Left lung (tissue), 10 donors: ENCODE data around the gene TMEM117. TPM values are rescaled to one million over a fixed set of nuclear protein-coding genes. Genes with fewer than 3 reads are reported as not detected.

Experiments used
- ATAC-seq: fragments of 200-7000 bp; cut with Tn5 transposase; one replicate; pipeline ENCODE4 v1.9.1; 2020; ENCODE audit warnings: moderate library complexity
- DNase-seq, 4 donors: peaks; one replicate each; pipeline ENCODE4 v3.0.0-alpha.2; 2013 to 2020
- H3K27ac ChIP-seq, 2 donors: fragments of 200-600 bp; sonication (generic) in 1 of 2; one replicate each; pipeline versions ENCODE4 v1.5.0 to v1.8.0; 2020 to 2021
- H3K27me3 ChIP-seq, 2 donors: fragments of 200-600 bp; sonication (generic) in 1 of 2; one replicate each; pipeline versions ENCODE4 v1.5.0 to v1.8.0; 2020 to 2021
- H3K36me3 ChIP-seq, 2 donors: fragments of 200-600 bp; sonication (generic) in 1 of 2; one replicate each; pipeline versions ENCODE4 v1.5.0 to v1.8.0; 2020 to 2021
- H3K4me1 ChIP-seq, 2 donors: fragments of 200-600 bp; one replicate each; pipeline ENCODE4 v1.8.0; 2021
- H3K4me3 ChIP-seq, 2 donors: fragments of 200-600 bp; sonication (generic) in 1 of 2; one replicate each; pipeline versions ENCODE4 v1.5.0 to v1.8.0; 2020 to 2021; ENCODE audit warnings: mild to moderate bottlenecking in 1 of 2
- H3K9me3 ChIP-seq, 2 donors: fragments of 200-600 bp; sonication (generic) in 1 of 2; one replicate each; pipeline versions ENCODE4 v1.5.0 to v1.8.0; 2020 to 2021
- intact Hi-C, 2 donors: fragments of 100-400 bp; cut with DNase I; formaldehyde crosslinking; loops; one replicate each; pipeline versions ENCODE4 v1.11.2 to v1.14.2; 2022
- polyA plus RNA-seq, 6 donors: library from polyadenylated mRNA; unstranded; fragments of 120-200 nt; gene quantifications; one replicate each; pipeline ENCODE4 v1.2.1, GENCODE V29; 2013; ENCODE audit not compliant: insufficient read length in 6 of 6
- total RNA-seq, 2 donors: library from RNA; stranded (reverse); fragmentation: NEBNext Ultra II Directional; extraction: Animal tissue kit (Norgen Biotek cat#: 25700); gene quantifications; one replicate each; pipeline ENCODE4 v1.2.1, GENCODE V29; 2021
- TF ChIP-seq, protein P1 (sequence below), 2 donors: fragments of 200-600 bp; sonication (generic) in 1 of 2; IDR thresholded peaks; one replicate each; pipeline versions ENCODE4 v1.5.0 to v1.8.0; 2021; ENCODE audit warnings: antibody characterized with exemption in 2 of 2
- donor health status: DM: no; HTN: yes; CAD: no.
- donor health status: DM: no; HTN: no; CAD: no.

Gene TMEM117
- total and polyA plus RNA-seq, 8 donors = 3.9 to 7.9 (median 6.7) TPM

GRCh38 chr12:43882578-43883178 lies 46.8 kb downstream of the TMEM117 start:
- Histone ChIP-seq H3K9me3 (no peaks in the 10 kb centered on the region), H3K4me1 (no peaks in the 10 kb centered on the region), H3K27ac (no peak overlapping the region), H3K36me3 (no peaks in the 10 kb centered on the region), H3K4me3 (no peak overlapping the region), H3K27me3 (no peaks in the 10 kb centered on the region)
- intact Hi-C loops = no loop called here
- peak; percentile 95 for ATAC-seq
- TF ChIP-seq, protein P1, sequence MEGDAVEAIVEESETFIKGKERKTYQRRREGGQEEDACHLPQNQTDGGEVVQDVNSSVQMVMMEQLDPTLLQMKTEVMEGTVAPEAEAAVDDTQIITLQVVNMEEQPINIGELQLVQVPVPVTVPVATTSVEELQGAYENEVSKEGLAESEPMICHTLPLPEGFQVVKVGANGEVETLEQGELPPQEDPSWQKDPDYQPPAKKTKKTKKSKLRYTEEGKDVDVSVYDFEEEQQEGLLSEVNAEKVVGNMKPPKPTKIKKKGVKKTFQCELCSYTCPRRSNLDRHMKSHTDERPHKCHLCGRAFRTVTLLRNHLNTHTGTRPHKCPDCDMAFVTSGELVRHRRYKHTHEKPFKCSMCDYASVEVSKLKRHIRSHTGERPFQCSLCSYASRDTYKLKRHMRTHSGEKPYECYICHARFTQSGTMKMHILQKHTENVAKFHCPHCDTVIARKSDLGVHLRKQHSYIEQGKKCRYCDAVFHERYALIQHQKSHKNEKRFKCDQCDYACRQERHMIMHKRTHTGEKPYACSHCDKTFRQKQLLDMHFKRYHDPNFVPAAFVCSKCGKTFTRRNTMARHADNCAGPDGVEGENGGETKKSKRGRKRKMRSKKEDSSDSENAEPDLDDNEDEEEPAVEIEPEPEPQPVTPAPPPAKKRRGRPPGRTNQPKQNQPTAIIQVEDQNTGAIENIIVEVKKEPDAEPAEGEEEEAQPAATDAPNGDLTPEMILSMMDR (IDR thresholded peaks at IDR 0.05) = peak; percentile 65 to 68
- peak in 2 of 4 donors; percentile 49 to 65 for DNase-seq

- H3K27ac ChIP-seq = no peak overlapping the region
- TF ChIP-seq, protein P1 (IDR thresholded peaks at IDR 0.05) = no peak
- DNase-seq (no peak), ATAC-seq (no peak)
- H3K4me3 ChIP-seq = no peak overlapping the region
- H3K4me1 ChIP-seq = no peaks in the 10 kb centered on the region
- H3K9me3 ChIP-seq = no peaks in the 10 kb centered on the region
- intact Hi-C loops = no loop called here
- H3K36me3 ChIP-seq = no peaks in the 10 kb centered on the region
- no peaks in the 10 kb centered on the region for H3K27me3 ChIP-seq
Observed at GRCh38 chr12:43883311-43883710, 47.4 kb downstream of the TMEM117 start.

GRCh38 chr12:43883748-43884147 lies 47.9 kb downstream of the TMEM117 start:
- no peak overlapping the region for H3K27ac ChIP-seq
- TF ChIP-seq, protein P1 (IDR thresholded peaks at IDR 0.05) = no peak
- H3K27me3 ChIP-seq = no peaks in the 10 kb centered on the region
- no peaks in the 10 kb centered on the region for H3K4me1 ChIP-seq
- DNase-seq = no peak
- no peak for ATAC-seq
- intact Hi-C loops = no loop called here
- no peaks in the 10 kb centered on the region for H3K9me3 ChIP-seq
- no peaks in the 10 kb centered on the region for H3K36me3 ChIP-seq
- no peak overlapping the region for H3K4me3 ChIP-seq

- TF ChIP-seq, protein P1 (IDR thresholded peaks at IDR 0.05) = no peak
- DNase-seq (no peak), ATAC-seq (no peak)
- no peak overlapping the region for H3K27ac ChIP-seq
- no peaks in the 10 kb centered on the region for H3K36me3 ChIP-seq
- no peaks in the 10 kb centered on the region for H3K27me3 ChIP-seq
- no peaks in the 10 kb centered on the region for H3K4me1 ChIP-seq
- intact Hi-C loops = no loop called here
- no peak overlapping the region for H3K4me3 ChIP-seq
- no peaks in the 10 kb centered on the region for H3K9me3 ChIP-seq
Observed at GRCh38 chr12:43884683-43885410, 49.0 kb downstream of the TMEM117 start.

DNA sequence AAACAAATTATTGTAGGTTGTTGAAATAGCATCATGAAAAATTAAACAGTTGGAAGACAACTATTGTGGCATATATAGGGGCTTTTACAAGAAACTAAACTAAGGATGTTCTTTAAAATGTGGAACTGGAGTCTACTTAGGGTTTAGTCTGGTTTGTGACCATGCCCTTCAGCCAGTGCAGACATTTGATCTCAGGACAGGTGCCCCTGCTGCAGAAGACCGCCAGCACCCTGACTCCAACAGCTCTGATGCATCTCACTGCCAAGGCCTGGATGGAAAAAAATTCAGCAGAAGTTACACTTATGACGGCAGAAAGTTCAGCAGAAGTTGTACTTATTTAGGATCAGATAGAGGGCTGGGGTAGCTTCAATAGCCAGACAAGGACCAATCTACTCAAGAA lies 51.5 kb downstream of the TMEM117 start:
- TF ChIP-seq, protein P1 (IDR thresholded peaks at IDR 0.05) = no peak
- no peak for ATAC-seq
- Histone ChIP-seq H3K9me3 (no peaks in the 10 kb centered on the region), H3K4me3 (no peak overlapping the region), H3K4me1 (no peaks in the 10 kb centered on the region), H3K27ac (no peak overlapping the region), H3K36me3 (no peaks in the 10 kb centered on the region), H3K27me3 (no peaks in the 10 kb centered on the region)
- intact Hi-C loops = no loop called here
- DNase-seq = no peak
